ENCODE measurements around the gene NEURL1B.

NEURL1B gene

GRCh38 chr5:172608773-172609172 lies 32.3 kb upstream of the NEURL1B start:
- ChIA-PET POLR2A (no interaction called here), CTCF (interaction anchor here (1.0 kb wide), 1 partner anchor 88 kb away, joined by 3 read pairs; no protein-coding TSS in a partner anchor)
- DNase-seq (ENCODE audit: extremely low spot score): no peak
- no peak for TF ChIP-seq CTCF (IDR thresholded peaks at IDR 0.05; ENCODE audit: control extremely low read depth, extremely low read depth, low read depth, missing control alignments)

- no peak for TF ChIP-seq CTCF (IDR thresholded peaks at IDR 0.05; ENCODE audit: control extremely low read depth, extremely low read depth, low read depth, missing control alignments)
- CTCF ChIA-PET: no interaction called here
- no peak for DNase-seq (ENCODE audit: extremely low spot score)
- POLR2A ChIA-PET: no interaction called here
These were observed 30.4 kb upstream of the NEURL1B start for GRCh38 chr5:172610643-172611042.

- POLR2A ChIA-PET: no interaction called here
These were observed 29.1 kb upstream of the NEURL1B start for GRCh38 chr5:172611913-172612312.

GRCh38 chr5:172612771-172613170 lies 28.3 kb upstream of the NEURL1B start:
- DNase-seq (ENCODE audit: extremely low spot score): no peak
- POLR2A ChIA-PET: no interaction called here
- TF ChIP-seq CTCF (IDR thresholded peaks at IDR 0.05; ENCODE audit: control extremely low read depth, extremely low read depth, low read depth, missing control alignments): no peak
- CTCF ChIA-PET: no interaction called here

More at GRCh38 chr5:172611913-172612312, 29.1 kb upstream of the NEURL1B start:
- TF ChIP-seq CTCF (IDR thresholded peaks at IDR 0.05; ENCODE audit: control extremely low read depth, extremely low read depth, low read depth, missing control alignments): no peak
- CTCF ChIA-PET: no interaction called here
- no peak for DNase-seq (ENCODE audit: extremely low spot score)

- ChIA-PET POLR2A (no interaction called here), CTCF (interaction anchor here (1.4 kb wide), 1 partner anchor 12 kb away, joined by 3 read pairs; no protein-coding TSS in a partner anchor)
- no peak for TF ChIP-seq CTCF (IDR thresholded peaks at IDR 0.05; ENCODE audit: control extremely low read depth, extremely low read depth, low read depth, missing control alignments)
These were observed 24.9 kb upstream of the NEURL1B start for GRCh38 chr5:172616136-172616535.

GRCh38 chr5:172616730-172617129 lies 24.3 kb upstream of the NEURL1B start:
- no peak for DNase-seq (ENCODE audit: extremely low spot score)
- no peak for TF ChIP-seq CTCF (IDR thresholded peaks at IDR 0.05; ENCODE audit: control extremely low read depth, extremely low read depth, low read depth, missing control alignments)
- ChIA-PET CTCF (no interaction called here), POLR2A (no interaction called here)

More at GRCh38 chr5:172616136-172616535, 24.9 kb upstream of the NEURL1B start:
- no peak for DNase-seq (ENCODE audit: extremely low spot score)

GRCh38 chr5:172617817-172618216 lies 23.2 kb upstream of the NEURL1B start:
- CTCF ChIA-PET: no interaction called here

More at GRCh38 chr5:172617817-172618216, 23.2 kb upstream of the NEURL1B start:
- no peak for DNase-seq (ENCODE audit: extremely low spot score)
- no peak for TF ChIP-seq CTCF (IDR thresholded peaks at IDR 0.05; ENCODE audit: control extremely low read depth, extremely low read depth, low read depth, missing control alignments)
- POLR2A ChIA-PET: interaction anchor here (0.7 kb wide), 1 partner anchor 1095 kb away, joined by 4 read pairs; no protein-coding TSS in a partner anchor
